ENCODE results near the gene SLC12A6. TPM values are rescaled to one million over a fixed set of nuclear protein-coding genes. Genes with fewer than 3 reads are reported as not detected.
"Not testable (repeated sequence)": the region's sequence is repeated elsewhere in the genome, so short reads cannot be mapped to it uniquely, and the experiment has no call there.

The SLC12A6 gene
- total RNA-seq, 2 experiments from 2014 or later, result 19.2 to 20.1 TPM

DNA sequence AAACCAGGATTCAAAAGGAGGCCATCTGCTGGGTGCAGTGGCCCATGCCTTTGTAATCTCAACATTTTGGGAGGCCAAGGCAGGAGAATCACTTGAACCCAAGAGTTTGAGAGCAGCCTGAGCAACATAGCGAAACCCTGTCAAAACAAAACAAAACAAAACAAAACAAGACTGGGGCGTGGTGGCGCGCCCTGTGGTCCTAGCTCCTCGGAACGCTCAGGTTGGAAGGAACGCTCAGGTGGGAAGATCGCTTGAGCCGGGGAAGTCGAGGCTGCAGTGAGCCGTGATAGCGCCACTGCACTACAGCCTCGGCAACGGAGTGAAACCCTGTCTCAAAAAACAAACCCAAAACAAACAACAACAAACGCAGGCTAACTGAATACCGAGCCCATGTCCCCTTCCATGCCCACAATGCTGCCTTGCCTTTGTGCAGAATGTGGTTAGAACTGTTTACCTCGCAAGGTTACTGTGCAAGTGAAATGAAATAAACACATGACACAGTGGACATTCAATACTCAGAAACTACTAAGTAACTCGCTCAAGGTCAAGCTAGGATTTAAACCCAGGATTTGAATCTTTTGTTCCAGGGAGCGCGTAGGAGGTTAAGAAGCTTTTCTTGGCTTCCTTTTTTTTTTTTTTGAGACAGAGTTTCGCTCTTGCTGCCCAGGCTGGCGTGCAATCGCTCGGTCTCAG is 113.5 kb downstream of the SLC12A6 start:
- DNase-seq, result no peak
- peaks cover 16% of the 10 kb centered on the region for H3K4me1 Mint-ChIP-seq
- peaks cover 16% of the 10 kb centered on the region for H3K36me3 Mint-ChIP-seq
- H3K27me3 Mint-ChIP-seq, result peaks cover 5% of the 10 kb centered on the region
- H3K27ac Mint-ChIP-seq, result peak overlapping the region; percentile 92
- H3K4me3 Mint-ChIP-seq, result peak overlapping the region; percentile 97
- no peaks in the 10 kb centered on the region for H3K9me3 Mint-ChIP-seq

DNA sequence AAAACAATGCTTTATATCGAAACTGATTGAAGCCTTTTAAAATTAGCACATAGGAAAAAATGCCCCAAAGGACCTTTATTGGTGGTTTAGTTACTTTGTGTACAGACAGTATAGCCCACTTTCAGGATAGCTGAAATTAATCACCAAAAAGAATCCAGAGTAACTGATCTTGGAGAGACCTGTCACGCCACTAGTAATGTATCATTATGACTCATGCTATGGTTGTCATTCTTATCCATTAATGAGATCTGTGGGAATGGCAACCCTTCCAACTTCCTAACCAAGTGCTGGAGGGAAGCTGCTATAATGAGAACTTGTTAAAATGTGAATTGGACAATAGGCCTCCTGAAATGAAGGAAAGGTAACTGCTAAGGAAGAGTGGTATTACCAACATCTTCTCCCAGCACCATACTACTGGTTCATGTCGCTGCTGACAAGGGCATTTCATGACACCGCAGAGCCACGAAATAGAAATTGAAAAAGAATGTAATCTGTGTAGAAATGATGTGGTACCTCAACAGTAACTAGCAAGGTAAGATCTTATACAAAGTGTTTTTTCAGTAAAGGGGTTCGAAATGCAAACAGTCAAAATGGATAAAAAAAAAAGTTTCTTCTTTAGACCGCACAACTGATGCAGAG is 119.9 kb downstream of the SLC12A6 start:
- no peaks in the 10 kb centered on the region for H3K27me3 Mint-ChIP-seq
- H3K9me3 Mint-ChIP-seq, result no peaks in the 10 kb centered on the region
- no peak for DNase-seq
- H3K36me3 Mint-ChIP-seq, result no peaks in the 10 kb centered on the region
- H3K4me1 Mint-ChIP-seq, result no peaks in the 10 kb centered on the region
- H3K27ac Mint-ChIP-seq, result no peak overlapping the region
- no peak overlapping the region for H3K4me3 Mint-ChIP-seq

DNA sequence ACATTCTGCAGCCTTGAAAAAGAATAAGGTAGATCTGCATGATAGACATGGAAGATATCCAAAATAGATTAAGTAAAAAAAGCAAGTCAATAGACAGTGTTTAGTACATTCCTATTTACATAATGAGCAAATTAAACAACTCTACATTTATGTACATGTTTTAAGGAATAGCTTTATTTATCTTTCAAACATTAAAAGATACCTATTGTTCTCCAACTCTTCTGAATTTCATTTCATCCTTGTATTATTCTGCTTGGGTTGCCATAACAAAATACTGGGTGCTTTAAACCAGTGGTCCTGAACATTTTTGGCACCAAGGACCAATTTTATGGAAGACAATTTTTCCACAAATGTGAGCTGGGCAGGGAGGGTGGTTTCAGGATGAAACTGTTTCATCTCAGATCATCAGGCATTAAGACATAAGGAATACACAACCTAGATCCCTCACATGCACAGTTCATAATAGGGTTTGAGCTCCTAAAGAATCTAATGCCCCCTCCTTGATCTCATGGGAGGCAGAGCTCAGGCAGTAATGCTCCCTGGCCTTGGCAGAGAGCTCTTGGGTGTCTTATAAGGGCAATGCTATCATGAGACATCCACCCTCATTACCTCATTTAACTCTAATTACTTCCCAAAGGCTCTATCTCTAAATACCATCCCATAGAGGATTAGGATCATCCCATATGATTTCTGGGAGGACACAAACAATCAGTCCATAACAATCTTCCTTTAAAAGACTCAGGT is 120.9 kb downstream of the SLC12A6 start:
- Mint-ChIP-seq H3K9me3 (no peaks in the 10 kb centered on the region), H3K27me3 (no peaks in the 10 kb centered on the region), H3K27ac (no peak overlapping the region), H3K36me3 (no peaks in the 10 kb centered on the region), H3K4me3 (no peak overlapping the region), H3K4me1 (no peaks in the 10 kb centered on the region)
- no peak for DNase-seq

DNA sequence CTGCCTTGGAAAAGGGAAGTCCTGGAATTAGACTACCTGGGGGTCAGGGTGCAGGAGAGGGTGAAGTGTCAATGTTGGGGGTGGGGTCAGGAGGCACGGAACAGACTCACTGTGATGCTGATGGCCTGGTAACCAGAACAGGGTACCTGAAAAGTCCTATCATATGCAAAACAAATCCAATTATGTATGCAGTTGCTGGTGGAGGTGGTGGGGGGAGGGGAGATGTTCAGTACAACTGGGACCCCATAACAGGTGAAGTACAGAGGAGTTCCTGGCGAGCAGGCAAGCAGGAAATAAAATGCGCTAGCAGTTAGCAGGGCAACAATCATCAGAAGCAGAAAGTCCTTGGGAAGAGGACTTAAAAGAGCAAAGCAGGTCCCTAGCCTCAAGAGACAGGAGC is 123.4 kb downstream of the SLC12A6 start:
- Mint-ChIP-seq H3K4me1 (no peaks in the 10 kb centered on the region), H3K27ac (no peak overlapping the region), H3K36me3 (no peaks in the 10 kb centered on the region), H3K9me3 (no peaks in the 10 kb centered on the region), H3K27me3 (no peaks in the 10 kb centered on the region), H3K4me3 (no peak overlapping the region)
- DNase-seq, result no peak

DNA sequence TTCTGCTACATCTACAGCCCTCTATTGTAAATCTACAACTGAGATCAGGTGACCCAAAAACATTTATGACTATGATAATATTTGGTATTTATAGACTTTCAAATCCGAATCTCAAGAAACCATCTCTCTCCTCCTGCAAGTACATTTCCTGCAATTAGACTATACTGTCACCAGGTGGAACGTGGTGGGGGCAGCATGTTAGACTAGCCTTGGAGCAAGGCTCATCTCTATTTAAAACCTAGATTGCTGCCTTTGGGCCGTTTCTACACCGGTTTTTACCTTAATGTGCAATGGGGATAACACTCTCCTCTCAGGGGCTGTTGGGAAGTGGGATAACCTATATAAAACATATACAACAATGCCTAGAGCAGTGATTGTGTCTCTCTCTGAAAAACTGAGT is 123.9 kb downstream of the SLC12A6 start:
- no peaks in the 10 kb centered on the region for H3K36me3 Mint-ChIP-seq
- H3K27me3 Mint-ChIP-seq, result no peaks in the 10 kb centered on the region
- DNase-seq, result no peak
- H3K4me3 Mint-ChIP-seq, result no peak overlapping the region
- no peaks in the 10 kb centered on the region for H3K9me3 Mint-ChIP-seq
- H3K27ac Mint-ChIP-seq, result no peak overlapping the region
- H3K4me1 Mint-ChIP-seq, result peaks cover 2% of the 10 kb centered on the region

DNA sequence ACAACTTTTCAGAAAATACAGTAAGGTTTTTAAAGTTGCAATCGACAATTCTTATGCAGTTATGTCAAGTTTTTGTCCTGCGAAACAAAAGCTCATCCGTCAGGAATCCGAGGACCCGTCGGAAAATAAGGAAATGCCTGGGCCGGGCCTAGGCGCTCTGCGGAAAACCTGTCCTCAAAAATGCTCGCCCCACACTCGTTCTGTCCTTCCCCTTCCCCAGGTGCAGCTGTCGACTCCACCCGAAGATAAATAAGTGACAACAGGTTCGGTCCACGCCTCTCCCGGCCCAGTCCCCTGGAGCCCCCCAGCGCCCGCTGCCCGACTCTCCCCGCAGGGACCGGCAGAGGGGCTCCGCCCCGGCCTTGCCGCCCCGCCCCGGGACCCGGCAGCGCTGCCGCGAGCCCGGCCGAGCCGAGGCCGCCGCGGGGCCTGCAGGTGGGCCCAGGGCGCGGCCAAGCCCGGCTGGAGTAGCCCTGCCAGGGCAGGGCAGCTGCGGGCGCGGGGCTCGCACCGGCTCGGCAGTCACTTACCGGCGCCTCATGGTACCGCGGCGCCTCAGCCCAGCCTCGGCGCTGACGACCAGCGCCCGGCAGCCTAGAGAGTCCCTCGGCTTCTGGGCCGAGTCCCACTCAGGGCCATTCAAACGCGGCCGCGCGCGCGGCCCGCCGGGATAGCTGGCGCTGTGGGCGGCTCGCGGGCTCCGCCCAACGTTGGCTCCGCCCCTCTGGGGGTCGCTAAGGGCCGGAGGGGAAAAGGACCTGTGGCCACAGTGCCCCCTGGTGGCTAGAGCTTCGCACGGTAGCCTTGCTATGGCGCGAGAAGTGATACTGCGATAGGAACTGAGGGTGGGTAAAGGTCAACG is 127.9 kb downstream of the SLC12A6 start, which contains the start of gene KATNBL1:
Gene KATNBL1, minus strand, starts transcription at position 676 of the 862 bp plus-strand sequence. CDS start 46,420 bp downstream, outside the sequence.
- H3K4me3 Mint-ChIP-seq, result peak within 1 kb of the TSS; percentile 87
- peak within 1 kb of the TSS; percentile 72 for H3K27ac Mint-ChIP-seq
- peaks cover 16% of the 10 kb centered on the region for H3K4me1 Mint-ChIP-seq
- peak; percentile 96 for DNase-seq
- H3K27me3 Mint-ChIP-seq, result no peaks in the 10 kb centered on the region
- H3K36me3 Mint-ChIP-seq, result peaks cover 9% of the 10 kb centered on the region
- H3K9me3 Mint-ChIP-seq, result no peaks in the 10 kb centered on the region

DNA sequence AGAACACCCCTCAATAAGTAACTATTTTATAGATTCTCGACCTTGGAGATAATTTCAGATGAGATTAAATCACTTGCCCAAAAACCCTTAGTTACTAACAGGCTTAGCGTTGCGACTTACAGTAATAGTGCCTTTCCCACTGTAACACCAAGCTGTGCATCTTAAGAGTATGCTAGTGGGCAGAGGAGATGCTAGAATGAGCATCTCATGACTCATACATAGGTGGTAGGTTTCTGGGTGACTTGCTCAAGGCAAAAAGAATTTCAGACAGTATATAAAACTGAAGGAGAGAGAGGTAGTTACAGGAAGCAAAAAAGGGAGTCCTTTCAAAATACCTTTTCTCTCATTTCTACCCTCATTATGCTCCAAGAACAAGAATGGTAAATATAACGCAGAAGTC is 131.6 kb downstream of the SLC12A6 start:
- Mint-ChIP-seq H3K36me3 (peaks cover 17% of the 10 kb centered on the region), H3K27me3 (no peaks in the 10 kb centered on the region), H3K4me1 (peaks cover 28% of the 10 kb centered on the region), H3K9me3 (no peaks in the 10 kb centered on the region), H3K4me3 (no peak overlapping the region), H3K27ac (no peak overlapping the region)
- DNase-seq, result no peak

DNA sequence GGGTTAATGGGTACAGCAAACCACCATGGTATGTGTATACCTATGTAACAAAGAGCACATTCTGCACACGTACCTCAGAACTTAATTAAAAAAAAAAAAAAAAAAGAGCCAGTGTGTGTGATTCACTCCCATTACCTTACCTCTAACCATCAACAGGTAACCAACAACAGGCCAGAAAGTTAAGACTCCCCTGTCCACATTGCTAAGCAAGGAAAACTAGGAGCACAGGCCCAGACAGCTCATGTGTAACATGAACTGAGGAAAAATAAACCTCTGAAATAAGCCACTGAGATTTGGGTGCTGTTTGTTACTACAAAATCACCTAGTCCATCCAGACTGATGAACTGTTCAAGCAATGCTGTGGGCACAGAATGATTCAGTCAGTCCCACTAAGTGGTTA is 133.6 kb downstream of the SLC12A6 start:
- Mint-ChIP-seq H3K4me1 (peaks cover 33% of the 10 kb centered on the region), H3K9me3 (no peaks in the 10 kb centered on the region), H3K27ac (no peak overlapping the region), H3K27me3 (no peaks in the 10 kb centered on the region), H3K36me3 (peaks cover 33% of the 10 kb centered on the region), H3K4me3 (no peak overlapping the region)
- no peak for DNase-seq

DNA sequence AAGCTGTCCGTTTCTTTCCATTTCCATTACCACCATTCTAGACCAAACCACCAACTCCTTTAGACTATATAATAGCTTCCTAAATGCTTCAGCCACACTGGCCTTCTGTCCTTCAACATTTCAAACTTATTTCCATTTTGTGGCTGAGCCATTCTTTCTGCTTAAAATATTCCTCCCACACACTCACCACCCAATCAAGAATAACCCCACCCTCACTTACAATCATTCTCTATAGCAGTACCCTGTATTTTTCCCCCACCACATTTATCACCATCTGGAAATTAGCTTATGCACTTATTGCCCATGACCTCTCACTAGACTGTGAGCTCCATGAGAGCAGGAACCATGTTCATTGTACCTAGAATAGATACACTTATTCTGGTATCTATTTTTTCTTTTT is 134.3 kb downstream of the SLC12A6 start:
- Mint-ChIP-seq H3K36me3 (peaks cover 33% of the 10 kb centered on the region), H3K27me3 (no peaks in the 10 kb centered on the region)

DNA sequence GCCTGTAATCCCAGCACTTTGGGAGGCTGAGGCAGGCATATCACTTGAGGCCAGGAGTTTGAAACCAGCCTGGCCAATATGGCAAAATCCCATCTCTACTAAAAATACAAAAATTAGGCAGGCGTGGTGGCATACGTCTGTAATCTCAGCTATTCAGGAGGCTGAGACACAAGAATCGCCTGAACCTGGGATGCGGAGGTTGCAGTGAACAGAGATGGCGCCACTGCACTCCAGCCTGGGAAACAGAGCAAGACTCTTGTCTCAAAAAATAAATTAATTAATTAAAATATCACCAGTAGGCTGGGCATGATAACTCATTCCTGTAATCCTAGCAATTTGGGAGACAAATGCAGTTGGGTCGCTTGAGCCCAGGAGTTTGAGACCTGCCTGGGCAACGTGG is 144.3 kb downstream of the SLC12A6 start:
- H3K27me3 Mint-ChIP-seq, DNase-seq, H3K36me3 Mint-ChIP-seq, H3K4me1 Mint-ChIP-seq, H3K4me3 Mint-ChIP-seq, H3K9me3 Mint-ChIP-seq, H3K27ac Mint-ChIP-seq: not testable (repeated sequence)

More for the DNA sequence above, 134.3 kb downstream of the SLC12A6 start:
- Mint-ChIP-seq H3K4me3 (no peak overlapping the region), H3K9me3 (no peaks in the 10 kb centered on the region), H3K27ac (no peak overlapping the region), H3K4me1 (peaks cover 29% of the 10 kb centered on the region)
- DNase-seq, result no peak

DNA sequence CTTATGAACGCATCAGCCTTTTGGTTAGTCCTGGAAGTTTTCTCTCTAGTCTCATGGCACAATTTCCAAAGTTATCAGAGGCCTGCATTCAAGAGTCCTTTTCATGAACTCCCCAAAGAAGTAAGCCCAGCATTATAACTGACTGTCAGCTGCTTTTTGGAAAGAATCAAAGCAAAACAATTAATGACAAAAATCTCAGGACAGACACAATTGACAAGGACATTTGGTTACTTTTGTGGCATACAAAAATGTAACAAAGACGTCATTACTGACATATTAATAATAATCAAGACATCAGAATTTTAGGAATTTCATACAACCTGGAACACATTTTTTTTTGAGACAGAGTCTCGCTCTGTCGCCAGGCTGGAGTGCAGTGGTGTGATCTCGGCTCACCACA is 148.9 kb downstream of the SLC12A6 start:
- H3K27ac Mint-ChIP-seq, result no peak overlapping the region
- H3K9me3 Mint-ChIP-seq, result no peaks in the 10 kb centered on the region
- H3K27me3 Mint-ChIP-seq, result no peaks in the 10 kb centered on the region
- no peak for DNase-seq
- H3K36me3 Mint-ChIP-seq, result peaks cover 10% of the 10 kb centered on the region
- no peak overlapping the region for H3K4me3 Mint-ChIP-seq
- peaks cover 9% of the 10 kb centered on the region for H3K4me1 Mint-ChIP-seq

DNA sequence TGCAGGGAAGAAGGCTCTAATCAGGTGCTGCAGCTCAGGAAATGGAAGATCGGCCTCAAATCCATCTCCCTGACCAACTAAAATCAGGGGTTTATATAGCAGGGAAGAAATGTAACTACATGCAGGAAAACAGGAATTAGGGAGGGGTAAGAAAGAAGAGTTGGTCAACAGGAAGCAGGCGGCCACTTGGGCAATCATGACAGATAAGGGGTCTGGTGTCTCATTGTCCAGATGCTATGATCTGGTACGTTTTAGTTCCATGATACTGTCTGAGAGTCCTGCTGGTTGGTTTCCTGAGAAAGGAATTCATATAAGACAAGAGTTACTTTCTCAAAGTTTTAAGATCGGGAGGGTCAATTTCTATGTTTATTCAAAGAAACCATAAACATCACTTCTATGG is 151.9 kb downstream of the SLC12A6 start:
- H3K36me3 Mint-ChIP-seq, result peaks cover 10% of the 10 kb centered on the region
- H3K4me3 Mint-ChIP-seq, result no peak overlapping the region
- H3K27me3 Mint-ChIP-seq, result no peaks in the 10 kb centered on the region
- H3K4me1 Mint-ChIP-seq, result peaks cover 9% of the 10 kb centered on the region
- DNase-seq, result no peak
- H3K27ac Mint-ChIP-seq, result no peak overlapping the region
- no peaks in the 10 kb centered on the region for H3K9me3 Mint-ChIP-seq

DNA sequence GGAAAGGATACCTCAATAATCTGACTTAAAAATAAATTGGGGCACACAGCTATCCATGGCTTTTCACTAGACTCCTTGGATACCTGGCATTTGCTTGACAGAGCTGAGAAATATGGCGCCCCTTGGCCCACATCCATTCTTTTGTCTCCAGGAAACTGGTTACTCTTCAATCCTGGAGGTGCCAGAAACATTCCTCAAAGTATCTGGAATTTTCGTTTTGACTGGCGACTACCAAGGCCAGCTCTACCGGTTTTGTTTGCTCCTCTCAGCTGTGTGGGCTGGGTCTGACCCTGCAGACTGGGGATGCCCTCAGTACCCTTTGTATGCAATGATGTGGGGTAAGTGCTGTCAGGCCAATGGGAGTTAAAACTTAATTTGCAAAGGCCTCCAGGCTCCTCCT is 154.6 kb downstream of the SLC12A6 start:
- H3K4me3 Mint-ChIP-seq, result no peak overlapping the region
- H3K36me3 Mint-ChIP-seq, result peaks cover 17% of the 10 kb centered on the region
- H3K27ac Mint-ChIP-seq, result no peak overlapping the region
- no peaks in the 10 kb centered on the region for H3K9me3 Mint-ChIP-seq
- no peak for DNase-seq
- H3K27me3 Mint-ChIP-seq, result no peaks in the 10 kb centered on the region
- H3K4me1 Mint-ChIP-seq, result peaks cover 9% of the 10 kb centered on the region
